HG03060 (cell line): ENCODE results near the gene CCNF.
"Not testable (repeated sequence)": the region's sequence is repeated elsewhere in the genome, so short reads cannot be mapped to it uniquely, and the experiment has no call there.

ENCODE experiments used
- ATAC-seq: cut with Tn5 transposase; IDR thresholded peaks from one replicate; pipeline ENCODE4 v1.9.1; 2021; ENCODE audit warnings: low read depth, moderate number of reproducible peaks; ENCODE audit not compliant: unreplicated experiment

CCNF gene

DNA sequence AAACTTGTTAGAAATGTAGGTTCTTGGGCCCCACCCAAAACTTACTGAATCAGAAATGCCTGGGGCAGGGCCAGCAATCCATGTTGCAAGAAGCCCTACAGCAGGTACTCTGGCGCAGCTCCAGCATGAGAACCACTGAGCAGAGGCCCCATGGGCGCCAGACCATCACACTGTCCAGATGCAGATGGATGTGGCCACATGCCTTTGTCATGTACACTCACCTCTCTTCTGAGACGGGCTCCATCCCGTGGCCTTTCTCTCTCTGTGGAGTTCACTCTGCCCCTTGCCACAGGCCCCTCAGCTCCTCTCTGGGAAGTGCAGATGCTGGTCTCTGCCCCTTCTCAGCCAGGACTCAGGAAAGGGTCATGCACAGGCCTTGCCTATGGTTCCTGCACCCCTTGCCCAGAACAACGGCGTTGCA is 2.3 kb upstream of the CCNF start:
- no peak for ATAC-seq

GRCh38 chr16:2427526-2427925 is 1.7 kb upstream of the CCNF start:
- no peak for ATAC-seq

DNA sequence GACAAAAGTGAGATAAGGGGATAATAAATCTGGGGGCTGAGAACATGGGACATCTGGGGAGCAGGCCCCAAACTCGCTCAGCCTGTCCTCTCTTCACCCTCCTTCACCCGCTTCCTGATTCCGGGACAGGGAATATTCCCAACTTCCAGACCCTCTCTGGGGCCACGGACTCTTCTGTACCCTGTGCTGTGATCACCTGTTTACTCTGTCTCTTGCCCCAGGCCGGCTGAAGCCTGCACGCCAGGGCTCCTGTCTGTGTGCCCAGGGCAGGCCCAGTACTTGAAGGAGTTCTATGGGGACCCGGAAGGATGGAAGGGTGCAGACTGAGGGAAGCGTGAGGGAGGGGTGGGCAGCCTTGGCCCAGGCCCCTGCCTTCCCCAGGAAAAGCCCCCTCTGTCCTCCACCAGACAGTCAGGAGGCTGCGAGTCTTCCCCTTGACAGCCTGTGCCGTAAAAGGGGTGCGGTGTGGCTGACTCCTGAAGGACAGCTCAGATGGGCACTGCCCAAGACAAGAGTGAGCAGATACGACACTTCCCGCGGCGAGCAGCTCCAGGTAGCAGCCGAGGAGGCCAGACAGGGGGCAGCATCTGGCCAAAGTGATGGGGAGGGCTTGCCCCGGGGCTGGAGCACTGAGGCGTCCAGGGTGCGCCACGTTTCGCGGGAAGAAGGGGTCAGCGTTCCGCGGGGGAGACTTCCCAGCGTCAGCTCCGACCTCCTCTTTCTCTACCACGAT is 1.0 kb upstream of the CCNF start:
- peak; percentile 6 for ATAC-seq

DNA sequence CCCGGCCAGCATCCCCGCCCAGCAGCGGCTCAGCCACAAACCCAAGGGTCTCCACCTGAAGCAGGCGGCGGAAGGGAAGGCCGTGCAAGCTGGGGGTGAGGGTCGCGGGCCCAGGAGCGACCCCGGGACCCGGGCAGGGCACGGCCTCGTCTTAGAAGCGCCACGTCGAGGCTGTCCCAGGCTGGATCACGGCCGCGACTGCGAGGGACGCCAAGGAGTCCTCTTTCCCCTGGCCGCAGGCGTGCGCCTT is 538 bp upstream of the CCNF start:
- peak; percentile 4 for ATAC-seq

GRCh38 chr16:2429771-2430663 is 770 bp downstream of the CCNF start:
- peak; percentile 22 for ATAC-seq

- no peak for ATAC-seq
These were observed 3.0 kb downstream of the CCNF start for GRCh38 chr16:2432286-2432685.

- no peak for ATAC-seq
These were observed 3.7 kb downstream of the CCNF start for GRCh38 chr16:2432801-2433505.

DNA sequence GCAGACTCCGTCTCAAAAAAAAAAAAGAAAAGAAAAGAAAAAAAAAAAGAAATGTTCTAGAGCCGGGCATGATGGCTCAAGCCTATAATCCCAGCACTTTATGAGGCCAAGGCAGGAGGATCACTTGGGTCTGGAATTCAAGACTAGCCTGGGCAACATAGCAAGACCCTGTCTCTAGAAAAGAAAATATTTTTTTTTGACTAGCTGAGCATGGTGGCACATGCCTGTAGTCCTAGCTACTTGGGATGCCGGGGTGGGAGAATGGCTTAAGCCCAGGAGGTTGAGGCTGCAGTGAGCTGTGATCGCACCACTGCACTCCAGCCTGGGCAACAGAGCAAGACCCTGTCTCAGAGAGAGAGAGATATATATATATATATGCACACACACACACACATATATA is 6.0 kb downstream of the CCNF start:
- ATAC-seq = not testable (repeated sequence)

DNA sequence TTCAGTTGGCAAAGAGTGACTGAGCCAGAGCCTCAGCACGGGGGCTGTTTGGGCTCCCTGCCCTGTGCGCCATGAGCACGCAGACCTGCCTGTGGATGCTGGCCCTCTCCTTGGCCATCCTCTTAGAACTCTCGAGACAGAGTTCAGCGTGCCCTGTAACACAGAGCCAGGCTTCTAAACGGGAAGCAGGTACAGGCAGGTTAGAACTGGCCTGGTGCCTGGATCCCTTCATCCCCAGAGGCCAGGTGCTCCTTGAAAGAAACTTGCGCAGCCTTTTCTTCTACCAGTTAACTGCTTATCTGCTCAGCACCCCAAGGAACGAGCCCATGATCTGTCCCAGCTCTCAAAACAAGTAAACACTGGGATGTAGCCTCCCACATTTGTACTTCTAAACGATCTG is 6.9 kb downstream of the CCNF start:
- no peak for ATAC-seq

DNA sequence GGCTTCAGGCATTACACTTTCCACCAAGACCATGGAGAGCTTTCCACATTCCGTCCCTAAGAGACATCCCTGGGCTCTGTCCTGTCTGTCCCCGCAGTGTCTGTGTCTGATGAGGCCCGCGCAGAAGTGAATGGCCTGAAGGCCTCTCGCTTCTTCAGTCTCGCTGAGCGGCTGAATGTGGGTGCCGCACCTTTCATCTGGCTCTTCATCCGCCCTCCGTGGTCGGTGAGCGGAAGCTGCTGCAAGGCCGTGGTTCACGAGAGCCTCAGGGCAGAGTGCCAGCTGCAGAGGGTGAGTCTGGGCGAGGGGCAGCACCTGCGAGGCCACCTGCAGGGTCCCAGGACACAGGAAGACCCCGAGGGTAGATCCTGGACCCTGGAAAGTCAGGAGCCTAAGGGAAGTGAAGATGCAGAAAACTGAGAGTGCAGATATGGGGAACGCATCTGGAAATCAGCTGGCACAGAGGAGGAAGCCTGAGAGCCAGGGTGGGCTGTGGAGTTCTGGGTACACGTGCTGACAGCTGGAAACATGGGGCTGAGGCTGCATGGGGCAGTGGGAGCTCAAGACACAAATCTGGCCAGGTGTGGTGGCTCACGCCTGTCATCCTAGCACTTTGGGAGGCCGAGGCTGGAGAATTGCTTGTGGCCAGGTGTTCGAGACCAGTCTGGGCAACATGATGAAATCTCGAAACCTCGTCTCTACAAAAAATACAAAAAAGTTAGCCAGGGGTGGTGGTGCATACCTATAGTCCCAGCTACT is 8.0 kb downstream of the CCNF start:
- no peak for ATAC-seq

DNA sequence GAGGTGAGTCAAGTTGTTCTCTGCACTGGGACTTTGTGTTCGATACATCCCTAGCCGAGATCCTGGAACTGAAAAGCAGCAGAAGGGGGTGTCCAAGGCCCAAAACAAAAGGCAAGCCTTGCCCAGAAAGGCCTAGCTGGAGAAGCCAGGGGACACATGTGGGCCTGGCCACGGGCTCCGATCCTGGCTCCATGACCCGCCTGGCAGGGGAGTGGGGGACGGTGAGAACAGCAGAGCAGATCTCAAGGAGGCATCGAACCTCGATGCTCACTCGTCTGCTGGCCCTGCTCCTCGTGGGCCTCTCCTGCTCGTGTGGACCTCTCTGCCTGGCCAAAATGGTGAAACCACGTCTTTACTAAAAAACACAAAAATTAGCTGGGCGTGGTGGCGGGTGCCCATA is 8.9 kb downstream of the CCNF start:
- ATAC-seq = no peak

DNA sequence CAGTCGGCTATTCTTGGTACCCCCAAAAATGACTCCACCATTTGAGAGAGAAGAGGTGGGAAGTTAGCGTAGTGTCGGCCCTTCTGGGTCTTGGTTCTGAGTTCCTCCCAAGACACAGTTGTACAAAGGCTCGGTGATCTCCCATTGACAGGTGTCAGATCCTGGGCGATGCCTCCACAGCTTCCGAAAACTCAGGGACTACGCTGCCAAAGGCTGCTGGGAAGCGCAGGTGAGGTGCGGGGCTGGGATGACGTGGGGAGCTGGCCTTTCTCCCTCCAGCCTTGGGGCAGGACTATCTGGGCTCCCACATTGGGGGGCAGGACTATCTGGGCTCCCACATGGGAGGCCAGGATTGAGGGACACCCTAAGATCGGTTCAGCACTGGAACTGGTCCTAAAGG is 10.4 kb downstream of the CCNF start:
- ATAC-seq = no peak

DNA sequence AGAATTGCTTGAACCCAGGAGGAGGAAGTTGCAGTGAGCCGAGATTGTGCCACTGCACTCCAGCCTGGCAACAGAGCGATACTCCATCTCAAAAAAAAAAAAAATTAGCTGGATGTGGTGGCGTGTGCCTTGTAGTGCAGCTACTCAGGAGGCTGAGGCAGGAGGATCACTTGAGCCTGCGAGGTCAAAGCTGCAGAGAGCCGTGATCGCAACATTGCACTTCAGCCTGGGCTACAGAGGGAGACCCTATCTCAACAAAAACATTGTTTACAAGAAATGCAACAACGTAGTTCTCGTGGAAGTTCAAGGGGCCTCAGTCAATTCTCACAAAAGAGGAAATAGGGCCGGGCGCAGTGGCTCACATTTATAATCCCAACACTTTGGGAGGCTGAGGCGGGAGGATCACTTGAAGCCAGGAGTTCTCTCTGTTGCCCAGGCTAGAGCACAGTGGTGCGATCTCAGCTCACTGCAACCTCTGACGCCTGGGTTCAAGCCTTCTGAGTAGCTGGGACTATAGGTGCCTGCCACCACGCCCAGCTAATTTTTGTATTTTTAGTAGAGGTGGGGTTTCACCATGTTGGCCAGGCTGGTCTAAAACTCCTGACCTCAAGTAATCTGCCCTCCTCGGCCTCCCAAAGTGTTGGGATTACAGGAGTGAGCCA is 12.0 kb downstream of the CCNF start:
- ATAC-seq = not testable (repeated sequence)

DNA sequence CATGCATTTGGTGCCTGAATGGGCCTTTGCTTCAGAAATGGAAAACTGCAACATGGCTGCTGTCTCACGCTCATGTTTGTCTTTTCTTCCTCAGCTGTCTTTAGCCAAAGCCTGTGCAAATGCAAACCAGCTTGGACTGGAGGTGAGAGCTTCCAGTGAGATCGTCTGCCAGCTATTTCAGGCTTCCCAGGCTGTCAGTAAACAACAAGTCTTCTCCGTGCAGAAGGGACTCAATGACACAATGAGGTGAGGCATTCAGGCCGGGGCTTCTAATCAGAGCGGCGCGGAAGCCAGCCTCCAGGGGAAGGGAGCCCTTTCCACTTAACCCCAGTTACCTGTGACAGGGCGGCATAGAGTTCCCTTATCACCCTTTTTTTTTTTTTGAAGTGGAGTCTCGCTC is 14.3 kb downstream of the CCNF start:
- no peak for ATAC-seq

DNA sequence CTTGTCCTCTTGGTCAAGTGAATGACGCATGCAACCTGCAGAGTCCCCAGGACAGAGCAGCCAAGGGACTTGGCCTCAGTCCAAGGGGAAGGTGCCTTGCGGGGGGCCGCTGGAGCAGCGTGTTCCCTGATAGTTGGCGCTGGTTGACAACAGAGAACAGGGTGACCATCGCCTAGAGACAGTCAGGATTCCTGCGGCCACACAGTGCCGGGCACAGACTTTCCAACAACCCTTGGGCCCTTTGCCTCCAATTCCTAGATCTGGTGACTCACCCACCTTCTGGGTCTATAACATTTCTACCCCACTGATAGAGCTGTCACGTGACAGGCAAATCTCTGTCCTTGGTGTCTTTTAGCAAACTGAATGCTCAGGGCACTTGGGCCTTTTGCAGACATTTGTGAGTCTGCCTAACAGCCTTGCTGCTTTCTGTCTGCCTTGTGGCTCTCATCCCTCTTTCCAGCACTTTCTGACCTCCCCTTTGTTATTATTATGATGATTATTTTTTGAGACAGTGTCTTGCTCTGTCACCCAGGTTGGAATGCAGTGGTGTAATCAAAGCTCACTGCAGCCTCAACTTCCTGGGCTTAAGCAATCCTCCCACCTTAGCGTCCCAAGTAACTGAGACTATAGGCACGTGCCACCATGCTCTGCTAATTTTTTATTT is 18.8 kb downstream of the CCNF start:
- ATAC-seq = no peak

GRCh38 chr16:2449118-2449517 is 19.9 kb downstream of the CCNF start:
- no peak for ATAC-seq

- ATAC-seq = no peak
These were observed 21.3 kb downstream of the CCNF start for GRCh38 chr16:2450535-2450934.

- ATAC-seq = no peak
These were observed 21.7 kb downstream of the CCNF start for GRCh38 chr16:2450975-2451381.

- ATAC-seq = no peak
These were observed 22.6 kb downstream of the CCNF start for GRCh38 chr16:2451851-2452320.

DNA sequence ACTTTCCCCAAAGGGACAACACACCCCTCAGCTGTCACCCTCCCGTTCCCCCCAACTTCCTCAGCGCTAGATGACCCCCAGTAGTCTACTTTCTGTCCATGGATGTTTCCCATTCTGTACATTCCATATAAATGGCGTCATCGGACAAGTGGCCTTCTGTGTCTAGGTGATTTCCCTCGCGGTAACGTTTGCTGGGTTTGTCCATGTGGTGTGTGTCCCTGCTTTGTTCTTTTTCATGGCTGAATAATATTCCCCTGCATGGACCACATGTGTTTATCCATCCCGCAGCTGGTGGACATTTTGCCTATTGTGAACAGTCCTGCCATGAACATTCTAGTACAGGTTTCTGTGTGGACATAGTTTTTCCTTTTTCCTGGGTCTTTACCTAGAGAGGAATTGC is 23.4 kb downstream of the CCNF start:
- ATAC-seq = no peak
